Kidney epithelial cell (primary cell): Measurements from ENCODE around the gene SLC26A3. TPM values are rescaled to one million over a fixed set of nuclear protein-coding genes. Genes with fewer than 3 reads are reported as not detected.

ENCODE experiments used
- DNase-seq: peaks from one replicate; pipeline ENCODE4 v3.0.0-alpha.2; 2010; ENCODE audit warnings: low read depth
- H3K27me3 ChIP-seq: 2 replicates; pipeline ENCODE4 v1.6.0; 2011; ENCODE audit warnings: low read length; ENCODE audit not compliant: control insufficient read depth, insufficient read depth
- H3K36me3 ChIP-seq: 2 replicates; pipeline ENCODE4 v1.5.1; 2011; ENCODE audit warnings: low read length; ENCODE audit not compliant: control insufficient read depth, insufficient read depth
- H3K4me3 ChIP-seq: 2 replicates; pipeline ENCODE4 v1.5.1; 2011; ENCODE audit warnings: low read depth, mild to moderate bottlenecking, control low read depth, low read length
- total RNA-seq: library from RNA; depleted of rRNA; stranded (reverse); fragments of >200 nt; gene quantifications from 2 replicates; pipeline ENCODE4 v1.2.3, GENCODE V29; 2015
- TF ChIP-seq, protein P1 (sequence below): IDR thresholded peaks from 2 replicates; pipeline ENCODE4 v1.5.1; 2011; ENCODE audit warnings: mild to moderate bottlenecking, moderate library complexity, low read length, control low read depth, inconsistent platforms; ENCODE audit not compliant: insufficient read depth, poor library complexity, severe bottlenecking

SLC26A3 gene
- total RNA-seq, 1 donor from 2014 or later = not detected

DNA sequence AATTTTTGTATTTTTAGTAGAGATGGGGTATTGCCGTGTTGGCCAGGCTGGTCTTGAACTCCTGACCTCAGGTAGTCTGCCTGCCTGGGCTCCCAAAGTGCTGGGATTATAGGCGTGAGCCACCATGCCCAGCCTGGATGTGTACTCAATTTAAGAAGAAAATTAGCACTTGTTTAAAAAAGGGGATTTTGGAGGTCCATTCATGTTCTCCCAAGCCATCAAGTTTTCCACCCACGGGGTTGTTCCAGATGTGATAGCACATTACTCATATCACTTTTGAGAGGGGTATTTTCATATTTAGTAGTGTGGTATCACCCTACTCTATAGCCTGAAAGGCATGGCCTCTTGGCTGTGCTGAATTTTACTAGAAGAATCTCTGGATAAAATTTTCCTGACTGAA lies 10.5 kb upstream of the SLC26A3 start:
- no peak for DNase-seq
- Histone ChIP-seq H3K4me3 (no peak overlapping the region), H3K36me3 (no peaks in the 10 kb centered on the region), H3K27me3 (no peaks in the 10 kb centered on the region)
- TF ChIP-seq, protein P1, sequence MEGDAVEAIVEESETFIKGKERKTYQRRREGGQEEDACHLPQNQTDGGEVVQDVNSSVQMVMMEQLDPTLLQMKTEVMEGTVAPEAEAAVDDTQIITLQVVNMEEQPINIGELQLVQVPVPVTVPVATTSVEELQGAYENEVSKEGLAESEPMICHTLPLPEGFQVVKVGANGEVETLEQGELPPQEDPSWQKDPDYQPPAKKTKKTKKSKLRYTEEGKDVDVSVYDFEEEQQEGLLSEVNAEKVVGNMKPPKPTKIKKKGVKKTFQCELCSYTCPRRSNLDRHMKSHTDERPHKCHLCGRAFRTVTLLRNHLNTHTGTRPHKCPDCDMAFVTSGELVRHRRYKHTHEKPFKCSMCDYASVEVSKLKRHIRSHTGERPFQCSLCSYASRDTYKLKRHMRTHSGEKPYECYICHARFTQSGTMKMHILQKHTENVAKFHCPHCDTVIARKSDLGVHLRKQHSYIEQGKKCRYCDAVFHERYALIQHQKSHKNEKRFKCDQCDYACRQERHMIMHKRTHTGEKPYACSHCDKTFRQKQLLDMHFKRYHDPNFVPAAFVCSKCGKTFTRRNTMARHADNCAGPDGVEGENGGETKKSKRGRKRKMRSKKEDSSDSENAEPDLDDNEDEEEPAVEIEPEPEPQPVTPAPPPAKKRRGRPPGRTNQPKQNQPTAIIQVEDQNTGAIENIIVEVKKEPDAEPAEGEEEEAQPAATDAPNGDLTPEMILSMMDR = no peak

DNA sequence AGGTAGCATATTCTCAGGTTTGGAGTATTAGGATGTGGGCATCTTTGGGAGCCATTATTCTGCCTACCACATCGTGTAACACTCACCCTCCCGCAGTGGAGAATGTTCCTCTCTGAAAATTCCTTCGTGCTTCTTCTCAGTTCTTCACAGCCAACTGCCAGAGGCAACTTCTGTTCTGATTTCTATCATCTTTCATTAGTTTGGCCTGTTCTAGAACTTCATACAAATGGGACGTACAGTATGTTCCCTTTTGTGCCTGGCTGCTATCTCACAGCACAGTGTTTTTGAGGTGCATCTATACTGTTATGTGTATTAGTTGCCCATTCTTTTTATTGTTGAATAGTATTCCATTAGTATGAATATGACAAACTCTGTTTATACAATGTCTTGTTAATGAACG lies 8.9 kb upstream of the SLC26A3 start:
- no peak for DNase-seq
- TF ChIP-seq, protein P1 = no peak
- Histone ChIP-seq H3K27me3 (no peaks in the 10 kb centered on the region), H3K36me3 (no peaks in the 10 kb centered on the region), H3K4me3 (no peak overlapping the region)

DNA sequence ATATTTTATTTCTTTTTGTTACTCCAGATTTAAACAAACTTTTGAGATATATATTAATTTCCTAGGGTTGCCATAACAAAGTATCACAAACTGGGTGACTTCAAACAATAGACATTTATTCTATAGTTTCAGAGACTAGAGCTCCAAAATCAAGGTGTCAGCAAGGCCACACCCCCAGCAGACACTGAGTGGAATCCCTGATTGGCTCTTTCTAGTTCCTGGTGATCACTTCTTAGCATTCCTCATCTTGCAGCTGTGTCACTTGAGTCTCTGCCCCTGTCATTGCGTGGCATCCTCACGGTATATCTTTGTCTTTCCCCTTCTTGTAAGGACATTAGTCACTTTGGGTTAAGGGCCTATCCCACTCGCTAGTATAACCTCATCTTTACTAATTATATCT lies 7.6 kb upstream of the SLC26A3 start:
- no peak for DNase-seq
- H3K4me3 ChIP-seq = no peak overlapping the region
- TF ChIP-seq, protein P1 = no peak
- no peaks in the 10 kb centered on the region for H3K36me3 ChIP-seq
- H3K27me3 ChIP-seq = no peaks in the 10 kb centered on the region

DNA sequence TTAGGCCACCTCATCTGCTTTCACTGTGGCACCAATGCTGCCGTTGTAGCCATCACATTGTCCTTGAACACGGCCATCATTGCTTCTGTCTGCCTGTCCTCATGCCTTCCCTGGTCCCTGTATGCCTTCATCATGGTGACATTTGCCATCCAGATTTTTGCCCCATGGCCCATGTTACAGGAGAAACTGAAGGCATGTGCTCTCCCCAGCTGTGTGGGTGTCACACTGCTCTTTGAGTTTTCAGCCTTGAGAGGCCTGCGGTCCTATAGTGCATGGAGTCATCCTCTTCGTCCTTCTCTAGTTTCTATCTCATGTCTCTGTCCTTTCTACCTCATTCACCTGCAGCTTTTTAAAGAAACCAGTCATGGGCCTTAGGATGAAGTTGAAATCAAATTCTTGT lies 6.2 kb upstream of the SLC26A3 start:
- TF ChIP-seq, protein P1 = no peak
- H3K4me3 ChIP-seq = no peak overlapping the region

DNA sequence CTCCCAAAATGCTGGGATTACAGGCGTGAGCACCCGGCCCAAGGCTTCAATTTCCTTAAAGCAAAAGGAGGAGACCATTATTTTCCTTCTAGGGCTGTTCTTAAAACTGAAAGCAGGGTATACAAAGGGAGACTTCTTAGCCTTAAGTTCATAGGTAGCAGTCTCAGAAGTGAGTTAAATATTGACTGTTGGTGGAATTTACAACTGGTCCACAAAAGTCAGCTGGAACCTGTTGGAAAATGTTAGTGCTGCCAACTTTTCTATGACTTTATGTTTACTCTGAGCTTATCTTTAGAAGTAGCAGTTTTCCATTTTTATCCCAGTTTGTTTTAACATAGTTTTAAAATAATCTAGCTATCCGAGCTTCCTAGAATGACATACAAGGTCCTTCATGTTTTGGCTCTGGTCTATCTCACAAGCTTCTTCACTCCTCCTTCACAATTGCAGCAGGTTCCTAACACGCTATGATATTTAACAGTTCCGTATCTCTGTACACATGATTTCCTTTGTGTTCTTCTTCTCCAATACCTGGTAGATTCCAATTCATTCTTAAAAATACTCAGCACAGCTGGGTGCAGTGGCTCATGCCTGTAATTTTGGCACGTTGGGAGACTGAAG lies 3.3 kb downstream of the SLC26A3 start:
- no peak for DNase-seq
- TF ChIP-seq, protein P1 = no peak
- H3K4me3 ChIP-seq = no peak overlapping the region
- no peaks in the 10 kb centered on the region for H3K27me3 ChIP-seq
- no peaks in the 10 kb centered on the region for H3K36me3 ChIP-seq

More for the DNA sequence above, 6.2 kb upstream of the SLC26A3 start:
- H3K27me3 ChIP-seq = no peaks in the 10 kb centered on the region
- H3K36me3 ChIP-seq = no peaks in the 10 kb centered on the region
- no peak for DNase-seq

DNA sequence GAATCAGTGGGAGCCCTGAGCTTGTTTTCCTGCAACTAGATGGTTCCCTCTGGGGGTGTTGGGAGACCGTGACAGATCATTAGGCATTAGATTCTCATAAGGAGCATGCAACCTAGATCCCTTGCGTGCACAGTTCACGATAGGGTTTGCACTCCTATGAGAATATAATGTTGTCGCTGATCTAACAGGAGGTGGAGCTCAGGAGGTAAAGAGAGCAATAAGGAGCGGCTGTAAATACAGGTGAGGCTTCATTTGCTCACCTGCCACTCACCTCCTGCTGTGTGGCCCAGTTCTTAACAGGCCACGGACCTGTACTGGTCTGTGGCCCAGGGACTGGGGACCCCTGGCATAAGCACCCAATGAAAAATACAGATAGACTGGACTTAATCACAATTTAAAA lies 10.7 kb downstream of the SLC26A3 start:
- H3K4me3 ChIP-seq = no peak overlapping the region
- H3K36me3 ChIP-seq = no peaks in the 10 kb centered on the region
- TF ChIP-seq, protein P1 = no peak
- H3K27me3 ChIP-seq = no peaks in the 10 kb centered on the region
- DNase-seq = no peak
